Lung microvascular endothelial cell (primary cell): ENCODE data around the gene RNF115. TPM values are rescaled to one million over a fixed set of nuclear protein-coding genes. Genes with fewer than 3 reads are reported as not detected.
A peak's percentile ranks its signal among the peaks of the same experiment; 100 is the strongest.

Source experiments
- DNase-seq, 2 donors: peaks; one replicate each; pipeline versions ENCODE4 v3.0.0 to v3.0.0-alpha.2; 2010; ENCODE audit warnings: low read depth in 2 of 2
- total RNA-seq: library from RNA; depleted of rRNA; stranded (reverse); fragments of >200 nt; gene quantifications from 2 replicates; pipeline ENCODE4 v1.2.1, GENCODE V29; 2014

Gene RNF115
- total RNA-seq, 1 donor from 2014 or later, result 9.5 TPM

DNA sequence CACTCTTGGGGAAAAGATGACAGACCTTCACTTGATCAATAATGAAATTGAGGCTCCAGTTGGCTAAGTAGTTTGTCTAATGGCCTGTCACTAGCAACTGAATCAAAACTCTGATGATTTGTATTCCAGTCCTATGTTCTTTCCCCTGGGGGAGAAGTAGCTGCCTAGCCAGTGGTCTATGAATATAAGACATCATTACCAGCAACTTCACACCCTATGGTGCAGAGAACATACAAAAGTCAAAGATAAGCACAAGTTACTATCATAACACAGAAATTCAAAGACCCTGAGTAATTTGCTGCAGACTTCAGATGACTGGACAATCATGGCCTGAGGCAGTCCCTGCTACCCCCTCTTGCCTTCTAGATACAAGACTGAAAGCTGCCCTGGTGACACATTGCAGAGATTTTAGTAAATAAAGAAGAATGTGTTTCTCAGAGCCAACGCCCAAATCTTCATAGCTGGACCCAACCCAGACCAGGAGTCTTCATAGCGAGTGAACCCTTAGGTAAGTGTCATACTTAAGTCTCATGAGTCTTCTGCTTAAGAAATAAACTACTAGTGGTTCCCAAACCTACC is 117.7 kb downstream of the RNF115 start:
- no peak for DNase-seq

- DNase-seq, result no peak
Measured at GRCh38 chr1:145705622-145706021, 118.3 kb downstream of the RNF115 start.

GRCh38 chr1:145702826-145703225 is 121.1 kb downstream of the RNF115 start:
- no peak for DNase-seq

DNA sequence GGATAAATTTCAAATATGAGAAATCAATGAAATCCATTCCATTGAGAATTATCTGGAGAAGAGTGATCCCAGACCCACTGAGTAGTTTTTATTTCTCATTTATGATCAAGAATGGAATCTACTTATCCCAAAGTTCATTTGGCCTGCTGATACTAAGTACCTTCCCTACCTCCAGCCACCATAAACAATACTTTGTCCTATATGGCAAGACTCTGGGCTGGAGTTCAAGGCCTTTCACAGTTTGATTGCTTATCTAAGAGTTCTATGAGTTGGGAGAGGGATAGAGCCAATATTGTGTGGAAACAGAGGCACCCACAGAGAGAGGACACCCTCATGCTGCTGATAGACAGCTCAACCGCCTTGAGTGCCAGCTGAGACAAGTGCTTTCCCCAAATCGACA is 121.8 kb downstream of the RNF115 start:
- no peak for DNase-seq

DNA sequence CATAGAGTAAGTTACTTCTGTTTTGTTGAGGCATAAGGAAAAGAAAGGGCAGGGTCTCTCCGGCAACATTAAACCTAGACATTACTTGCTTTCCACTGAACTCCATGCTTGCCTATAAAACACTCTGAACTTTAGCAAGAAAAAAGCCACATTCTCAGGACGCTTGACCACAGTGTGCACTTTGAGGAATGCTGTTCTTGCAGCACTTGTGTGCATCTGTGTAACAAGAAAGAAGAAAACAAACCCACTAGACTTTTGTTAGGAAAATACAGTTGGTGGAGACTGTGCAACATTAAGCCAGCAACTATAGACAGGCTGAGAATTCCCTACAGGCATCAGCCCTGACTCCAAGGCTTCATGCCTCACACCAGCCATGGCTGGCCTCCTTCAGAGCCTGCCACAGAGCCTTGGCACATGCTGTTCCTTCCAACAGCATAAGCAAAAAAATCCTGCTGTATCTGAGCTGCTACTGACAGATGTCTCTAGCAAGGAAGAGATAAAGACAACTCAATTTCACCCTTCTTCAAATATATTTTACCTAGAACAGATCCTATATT is 122.5 kb downstream of the RNF115 start:
- no peak for DNase-seq

DNA sequence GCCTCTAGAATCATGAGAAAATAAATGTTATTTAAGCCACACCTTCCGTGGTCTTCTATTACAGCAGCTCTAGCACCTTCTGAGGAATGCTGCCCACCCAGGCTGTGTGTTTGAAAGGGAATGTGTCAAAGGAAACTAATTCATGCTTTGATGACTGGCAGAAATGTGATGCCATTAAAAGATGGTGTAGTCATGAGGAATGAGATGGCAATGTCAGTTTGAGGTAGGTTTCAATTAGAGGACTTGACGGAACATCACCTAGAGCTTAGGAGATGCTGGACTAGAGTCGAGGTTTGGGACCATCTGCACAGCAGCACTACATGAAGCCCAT is 127.3 kb downstream of the RNF115 start:
- no peak for DNase-seq

DNA sequence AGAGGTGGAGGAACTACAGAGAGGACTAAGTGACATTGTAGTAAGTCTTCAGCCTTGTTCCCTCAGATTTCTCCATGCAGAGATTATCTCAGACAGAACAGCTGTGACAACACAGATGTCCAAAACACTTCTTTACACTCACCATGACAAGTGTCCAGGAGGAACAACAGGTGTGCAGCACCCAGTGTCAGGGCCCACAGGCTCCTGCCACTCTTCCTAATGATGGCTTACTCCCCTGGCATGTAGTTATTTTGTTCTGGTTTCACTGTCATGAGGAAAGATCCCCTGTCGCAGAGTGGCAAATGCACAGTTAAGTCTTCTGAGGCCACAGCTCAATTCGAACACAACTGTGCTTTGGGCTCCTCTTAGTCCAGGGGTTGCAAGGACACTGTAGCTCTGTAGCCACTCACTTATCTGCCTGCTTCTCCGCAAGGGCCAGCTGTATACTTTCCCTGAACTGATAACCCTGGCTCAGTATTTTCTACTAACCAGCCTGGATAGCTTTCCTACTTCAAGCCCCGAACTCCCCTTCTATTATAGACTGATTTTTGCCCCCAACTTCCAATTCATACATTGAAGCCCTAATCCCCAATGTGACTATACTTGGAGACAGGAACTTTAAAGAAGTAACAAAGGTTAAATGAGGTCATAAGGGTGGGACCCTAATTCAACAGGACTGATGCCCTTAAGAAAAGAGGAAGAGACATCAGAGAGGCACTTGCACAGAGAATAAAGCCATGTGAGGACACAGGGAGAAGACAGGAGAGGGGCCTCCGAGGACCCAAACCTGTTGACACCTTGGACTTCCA is 127.9 kb downstream of the RNF115 start:
- DNase-seq, result no peak

DNA sequence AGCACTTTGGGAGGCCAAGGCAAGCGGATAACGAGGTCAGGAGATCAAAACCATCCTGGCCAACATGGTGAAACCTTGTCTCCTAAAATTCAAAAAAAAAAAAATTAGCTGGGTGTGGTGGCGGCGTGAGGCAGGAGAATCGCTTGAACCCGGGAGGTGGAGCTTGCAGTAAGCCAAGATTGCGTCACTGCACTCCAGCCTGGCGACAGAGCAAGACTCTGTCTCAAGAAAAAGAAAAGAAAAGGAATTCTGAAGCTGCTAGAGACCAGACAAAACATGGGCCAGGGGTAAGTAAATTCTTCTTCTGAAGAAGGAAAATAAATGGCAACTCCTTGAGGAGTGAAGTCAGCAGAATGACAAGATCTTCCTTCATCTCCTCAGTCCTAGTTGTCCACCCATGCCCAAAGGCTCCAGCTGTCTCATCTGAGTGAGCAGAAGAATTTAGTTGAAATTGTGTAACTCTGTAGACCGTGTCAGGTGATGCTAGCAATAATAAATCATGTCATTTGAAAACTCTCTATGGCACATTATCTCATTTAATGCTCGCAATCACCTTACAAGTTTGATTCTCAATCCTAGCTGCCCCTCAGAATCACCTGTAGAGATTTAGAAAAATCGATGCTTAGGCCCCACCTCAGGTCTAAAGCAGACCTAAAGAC is 131.0 kb downstream of the RNF115 start:
- DNase-seq, result no peak

- DNase-seq, result peak in 1 of 2 donors; percentile 72
Measured at GRCh38 chr1:145690587-145691558, 133.0 kb downstream of the RNF115 start.

DNA sequence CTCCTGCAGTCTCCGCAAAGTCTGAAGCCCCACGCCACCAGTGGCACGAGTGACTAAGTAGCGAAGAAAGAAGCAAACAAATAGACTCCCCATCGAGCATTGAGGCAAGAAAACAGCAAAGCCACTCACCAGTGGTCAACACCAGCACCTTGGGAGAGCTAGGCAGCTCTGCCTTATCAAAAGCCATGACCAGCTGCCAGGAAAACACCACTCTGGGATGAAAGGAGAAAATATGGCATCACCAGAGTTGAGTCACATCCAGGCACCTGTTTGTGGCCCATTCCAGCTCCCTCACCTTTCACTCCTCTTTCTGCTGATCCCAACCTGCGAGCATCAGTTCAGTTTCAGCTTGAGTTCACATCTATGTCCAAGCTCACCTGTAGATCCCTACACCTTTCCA is 134.0 kb downstream of the RNF115 start:
- no peak for DNase-seq

DNA sequence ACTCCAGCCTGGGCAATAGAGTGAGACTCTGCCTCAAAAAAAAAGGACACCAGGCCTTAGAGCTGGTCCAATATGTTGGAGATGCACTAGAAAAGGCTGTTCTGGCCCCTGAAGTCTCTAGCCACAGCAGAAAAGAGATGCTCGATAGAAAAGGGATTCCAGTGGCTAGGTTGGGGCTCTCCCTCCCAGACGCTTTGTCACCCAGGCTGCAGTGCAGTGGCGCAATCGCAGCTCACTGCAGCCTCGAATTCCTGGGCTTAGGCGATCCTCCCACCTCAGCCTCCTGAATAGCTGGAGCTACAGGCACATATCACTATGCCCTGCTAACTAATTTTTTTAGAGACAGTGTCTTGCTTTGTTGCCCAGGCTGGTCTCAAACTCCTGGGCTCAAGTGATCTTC is 135.0 kb downstream of the RNF115 start:
- DNase-seq, result no peak

Other genes with a start within 250 kb of the RNF115 start
- gene GPR89A, start 216.1 kb downstream of the RNF115 start, total RNA-seq, result 13.7 and 17.9 TPM in 2 replicates
- not detected in 2 replicates for gene PDZK1, start 116.7 kb downstream of the RNF115 start, total RNA-seq
- gene CD160, start 104.6 kb downstream of the RNF115 start, total RNA-seq, result not detected in 2 replicates
- 19.4 and 19.8 TPM in 2 replicates for gene POLR3C, start 105 bp upstream of the RNF115 start, total RNA-seq
- gene NUDT17, start 21.5 kb upstream of the RNF115 start, total RNA-seq, result 2.4 and 3.1 TPM in 2 replicates
- gene PIAS3, start 35.0 kb upstream of the RNF115 start, total RNA-seq, result 4.1 and 4.8 TPM in 2 replicates
- under 0.01 and 0.22 TPM in 2 replicates for gene ANKRD35, start 61.8 kb upstream of the RNF115 start, total RNA-seq
- 0.79 and 6.1 TPM in 2 replicates for gene ITGA10, start 86.0 kb upstream of the RNF115 start, total RNA-seq
- gene PEX11B, start 94.6 kb upstream of the RNF115 start, total RNA-seq, result 24.8 and 31.9 TPM in 2 replicates
- gene RBM8A, start 103.4 kb upstream of the RNF115 start, total RNA-seq, result 71.7 and 77.8 TPM in 2 replicates
- 18.1 and 21.8 TPM in 2 replicates for gene LIX1L, start 133.9 kb upstream of the RNF115 start, total RNA-seq
- gene ANKRD34A, start 140.5 kb upstream of the RNF115 start, total RNA-seq, result under 0.01 TPM in 1 of 2 replicates, not detected in the other
- gene POLR3GL, start 140.6 kb upstream of the RNF115 start, total RNA-seq, result 12.9 and 14.9 TPM in 2 replicates
- gene TXNIP, start 172.5 kb upstream of the RNF115 start, total RNA-seq, result 65.4 and 81.9 TPM in 2 replicates
- gene HJV, start 197.6 kb upstream of the RNF115 start, total RNA-seq, result not detected in 2 replicates